Activated naive CD4-positive, alpha-beta T cell treated with anti-CD3 and anti-CD28 coated beads, Interleukin-2, amount 50 U/mL, for 16 hours (primary cell): Measurements from ENCODE around the gene DRD1.
"Not testable (repeated sequence)": the region's sequence is repeated elsewhere in the genome, so short reads cannot be mapped to it uniquely, and the experiment has no call there.

ENCODE experiments used
- DNase-seq: peaks from one replicate; pipeline ENCODE4 v3.0.0-alpha.2; 2020

DRD1 gene

GRCh38 chr5:175467983-175468690, 24.2 kb upstream of the DRD1 start:
- DNase-seq, result no peak

DNA sequence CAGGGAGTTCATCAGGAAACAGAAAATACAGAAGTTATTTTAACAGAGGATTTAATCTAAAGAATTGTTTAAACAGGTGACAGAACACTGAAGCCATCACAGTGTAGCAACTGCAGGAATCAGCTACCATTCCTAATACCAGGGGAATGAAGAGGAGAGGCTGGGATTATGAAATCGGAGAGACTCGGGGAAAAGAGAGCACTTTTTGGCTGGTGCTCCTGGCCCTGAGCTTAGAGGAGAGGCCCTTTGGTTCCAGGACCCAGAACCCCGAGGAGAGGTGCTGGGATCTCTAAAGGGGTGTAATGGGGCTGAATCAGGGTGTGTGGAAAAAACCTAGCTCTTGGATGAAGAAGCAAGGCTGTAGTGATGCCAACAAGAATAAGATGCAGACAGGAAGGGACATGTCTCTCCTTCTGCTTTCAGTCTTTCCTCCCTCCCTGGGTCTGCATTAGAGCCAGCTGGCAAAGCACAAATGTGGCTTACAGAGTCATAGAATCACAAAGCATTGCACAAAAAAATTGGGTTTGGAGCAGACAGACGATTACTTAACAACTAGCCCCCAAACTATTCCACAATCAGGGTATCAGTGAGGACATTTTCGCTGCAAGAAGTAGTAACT, 22.8 kb upstream of the DRD1 start:
- DNase-seq, result no peak

GRCh38 chr5:175465282-175465681, 21.3 kb upstream of the DRD1 start:
- no peak for DNase-seq

- no peak for DNase-seq
These were observed 20.9 kb upstream of the DRD1 start for GRCh38 chr5:175464942-175465233.

- DNase-seq, result peak; percentile 69
These were observed 20.3 kb upstream of the DRD1 start for GRCh38 chr5:175464074-175464941.

DNA sequence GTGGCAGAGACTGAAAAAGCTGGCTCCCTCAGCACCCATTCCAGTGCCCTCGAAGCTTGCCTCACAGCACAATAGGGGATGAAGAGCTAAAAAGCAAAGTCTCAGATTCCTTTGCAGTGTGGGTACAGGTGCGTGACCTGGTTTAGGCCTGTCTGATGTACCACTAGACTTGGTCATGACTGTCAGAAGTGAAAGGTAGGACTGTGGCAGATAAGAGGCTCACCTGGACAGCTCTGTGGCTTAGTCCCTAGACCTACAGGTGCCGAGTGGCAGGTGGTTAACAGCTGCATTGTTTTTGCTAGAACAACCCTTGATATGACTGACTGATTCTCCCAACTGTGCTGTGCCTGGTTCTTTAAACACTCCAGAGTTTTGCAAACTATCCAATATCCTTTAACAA, 19.7 kb upstream of the DRD1 start:
- DNase-seq, result no peak

GRCh38 chr5:175461370-175461769, 17.4 kb upstream of the DRD1 start:
- no peak for DNase-seq

DNA sequence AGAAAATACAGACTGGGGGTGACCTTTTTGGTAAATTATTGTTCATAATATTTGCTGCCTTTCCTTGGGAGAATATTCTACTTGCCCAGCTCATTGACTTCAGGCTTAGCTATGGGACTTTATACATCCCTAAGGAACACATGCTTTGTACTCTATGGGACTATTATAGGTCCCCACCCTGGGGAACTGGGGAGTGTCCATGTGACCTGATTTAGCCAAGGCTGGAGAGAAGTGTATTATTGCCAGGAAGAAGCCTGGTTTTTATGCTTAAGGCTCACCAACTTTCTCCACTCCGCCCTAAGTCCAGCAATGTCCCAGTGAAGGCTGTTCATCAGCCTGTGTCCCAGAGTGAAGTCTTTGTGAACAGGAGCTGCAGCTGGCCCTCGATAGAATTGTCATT, 16.6 kb upstream of the DRD1 start:
- no peak for DNase-seq

- no peak for DNase-seq
These were observed 16.1 kb upstream of the DRD1 start for GRCh38 chr5:175460126-175460525.

DNA sequence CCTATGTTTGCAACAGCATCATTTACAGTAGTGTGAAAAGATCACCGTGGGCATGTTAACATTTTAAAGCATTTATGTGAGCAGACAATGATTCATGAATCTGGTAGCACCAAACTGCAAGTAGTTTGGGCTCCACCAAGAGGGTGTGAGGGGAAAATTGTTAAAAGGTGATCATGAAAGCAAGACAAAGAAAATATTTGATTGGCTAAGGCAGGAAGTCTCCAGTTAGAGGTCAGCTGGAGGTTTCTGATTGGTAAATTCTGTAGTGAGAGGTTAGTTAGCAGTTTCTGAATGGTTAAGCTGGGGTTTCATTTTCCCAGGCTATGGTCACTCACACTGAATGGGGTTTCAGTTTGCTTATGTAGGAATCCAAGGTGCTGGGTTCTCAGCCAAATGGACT, 13.5 kb upstream of the DRD1 start:
- DNase-seq, result no peak

- no peak for DNase-seq
These were observed 12.2 kb upstream of the DRD1 start for GRCh38 chr5:175456105-175456742.

DNA sequence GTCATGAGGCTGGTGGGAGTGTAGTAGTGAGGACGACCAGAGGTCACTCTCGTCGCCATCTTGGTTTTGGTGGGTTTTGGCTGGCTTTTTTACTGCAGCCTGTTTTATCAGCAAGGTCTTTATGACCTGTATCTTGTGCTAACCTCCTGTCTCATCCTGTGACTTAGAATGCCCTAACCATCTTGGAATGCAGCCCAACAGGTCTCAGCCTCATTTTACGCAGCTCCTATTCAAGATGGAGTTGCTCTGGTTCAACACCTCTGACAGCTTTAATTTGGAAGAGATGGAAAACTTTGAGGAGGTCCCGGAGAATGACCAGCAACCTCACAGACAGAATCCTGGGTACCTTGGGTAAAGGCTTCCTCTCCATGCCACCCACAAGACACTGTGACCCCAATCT, 10.4 kb upstream of the DRD1 start:
- not testable (repeated sequence) for DNase-seq

- no peak for DNase-seq
These were observed 8.2 kb upstream of the DRD1 start for GRCh38 chr5:175452166-175452565.

- DNase-seq, result no peak
These were observed 4.3 kb upstream of the DRD1 start for GRCh38 chr5:175448276-175448675.

DNA sequence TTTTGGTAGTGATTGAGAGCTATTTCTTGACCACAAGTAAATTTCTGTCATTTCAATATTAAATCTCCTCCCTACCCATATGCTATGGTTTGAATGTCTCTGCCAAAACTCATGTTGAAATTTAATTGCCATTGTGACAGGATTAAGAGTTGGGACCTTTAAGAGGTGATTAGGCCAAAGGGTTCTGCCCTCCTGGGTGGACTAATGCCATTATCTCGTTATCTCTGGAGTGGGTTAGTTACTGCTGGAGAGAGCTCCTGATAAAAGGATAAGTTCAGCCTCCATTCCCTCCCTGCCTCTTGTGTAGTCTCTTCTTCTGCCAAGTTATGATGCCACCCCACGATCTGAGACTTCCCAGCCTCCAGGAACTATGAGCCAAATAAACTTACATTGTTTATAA, 3.6 kb upstream of the DRD1 start:
- DNase-seq, result no peak

DNA sequence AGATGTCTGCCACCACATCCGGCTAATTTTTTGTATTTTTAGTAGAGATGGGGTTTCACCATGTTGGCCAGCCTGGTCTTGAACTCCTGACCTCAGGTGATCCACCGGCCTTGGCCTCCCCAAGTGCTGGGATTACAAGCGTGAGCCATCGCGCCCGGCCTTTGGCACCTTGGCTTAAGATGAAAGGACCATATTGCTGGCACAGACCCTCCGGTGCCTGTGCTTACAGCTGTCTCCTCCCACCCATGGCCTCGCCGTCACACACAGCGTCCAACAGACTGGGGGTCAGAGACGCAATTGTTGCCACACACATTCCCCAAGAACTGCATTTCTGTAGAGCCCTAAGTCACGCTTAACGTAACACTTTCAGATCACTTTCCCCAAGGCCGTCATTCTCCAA, 2.4 kb upstream of the DRD1 start:
- not testable (repeated sequence) for DNase-seq

- no peak for DNase-seq
These were observed 999 bp upstream of the DRD1 start for GRCh38 chr5:175444905-175445456.

- no peak for DNase-seq
These were observed 395 bp downstream of the DRD1 start for GRCh38 chr5:175443514-175444059.

GRCh38 chr5:175438234-175438857, 5.6 kb downstream of the DRD1 start:
- no peak for DNase-seq

DNA sequence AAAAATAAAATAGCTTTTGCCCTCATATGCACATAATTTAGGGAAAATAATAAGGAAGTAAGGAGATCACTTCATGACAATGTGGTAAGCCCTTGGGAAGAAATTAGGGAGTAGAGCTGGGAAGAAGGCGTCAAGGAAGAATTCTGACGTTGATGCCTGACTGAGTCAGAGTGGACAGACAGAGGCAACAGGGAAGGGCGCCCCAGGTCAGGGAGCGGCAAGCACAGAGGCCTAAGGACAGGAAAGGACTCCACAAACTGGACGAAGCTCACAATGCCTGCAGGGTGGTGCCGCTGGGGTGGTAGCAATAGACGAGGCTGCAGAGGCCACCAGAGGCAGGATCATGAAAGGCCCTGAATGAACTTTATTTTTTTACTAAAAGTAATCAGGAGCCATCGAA, 7.6 kb downstream of the DRD1 start:
- no peak for DNase-seq

- no peak for DNase-seq
These were observed 9.2 kb downstream of the DRD1 start for GRCh38 chr5:175434800-175435199.

GRCh38 chr5:175427762-175428161, 16.2 kb downstream of the DRD1 start:
- no peak for DNase-seq

DNA sequence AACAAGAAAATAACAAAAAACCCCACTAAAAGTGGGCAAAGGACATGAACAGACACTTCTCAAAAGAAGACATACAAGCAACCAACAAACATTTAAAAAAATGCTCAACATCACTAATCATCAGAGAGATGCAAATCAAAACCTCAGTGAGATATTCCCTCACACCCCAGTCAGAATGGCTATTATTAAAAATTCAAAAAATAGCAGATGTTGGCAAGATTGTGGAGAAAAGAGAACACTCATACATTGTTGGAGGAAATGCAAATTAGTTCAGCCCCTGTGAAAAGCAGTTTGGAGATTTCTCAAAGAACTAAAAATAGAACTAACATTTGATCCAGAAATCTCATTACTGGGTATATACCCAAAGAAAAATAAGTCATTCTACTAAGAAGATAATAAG, 19.4 kb downstream of the DRD1 start:
- DNase-seq, result not testable (repeated sequence)
